Measurements from ENCODE around the gene ART1.

The ART1 gene

DNA sequence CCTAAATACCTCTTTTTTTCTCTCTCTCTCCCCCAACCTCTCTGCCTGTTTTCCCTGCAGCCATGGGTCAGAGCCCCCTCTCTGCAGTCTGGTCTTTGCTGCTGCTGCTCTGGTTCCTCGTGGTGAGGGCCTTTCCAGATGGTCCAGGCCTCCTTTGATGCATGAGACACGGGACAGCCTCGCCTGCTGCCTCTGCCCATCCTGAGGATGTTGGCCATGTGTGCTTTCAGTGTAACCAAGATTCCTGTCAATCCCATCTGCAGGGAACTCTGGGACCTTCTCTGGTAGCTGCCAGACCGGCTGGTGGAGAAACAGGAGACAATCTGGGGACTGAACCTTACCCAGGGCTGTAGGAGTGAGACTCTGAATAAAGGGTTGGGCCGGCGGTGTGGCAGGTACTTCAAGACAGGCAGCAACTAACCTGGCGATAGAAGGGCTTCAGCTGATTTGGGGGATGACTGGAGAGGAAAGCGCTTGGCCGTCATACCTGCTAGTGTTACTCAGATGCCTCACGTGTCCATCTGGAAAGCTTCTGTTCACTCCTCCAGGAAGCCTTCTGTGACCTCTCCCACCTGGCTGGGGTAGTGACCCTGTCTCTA, 19.2 kb downstream of the ART1 start:
- in situ Hi-C loops (cut with MboI; ENCODE audit: low sequenced_read_pairs) = no loop called here

DNA sequence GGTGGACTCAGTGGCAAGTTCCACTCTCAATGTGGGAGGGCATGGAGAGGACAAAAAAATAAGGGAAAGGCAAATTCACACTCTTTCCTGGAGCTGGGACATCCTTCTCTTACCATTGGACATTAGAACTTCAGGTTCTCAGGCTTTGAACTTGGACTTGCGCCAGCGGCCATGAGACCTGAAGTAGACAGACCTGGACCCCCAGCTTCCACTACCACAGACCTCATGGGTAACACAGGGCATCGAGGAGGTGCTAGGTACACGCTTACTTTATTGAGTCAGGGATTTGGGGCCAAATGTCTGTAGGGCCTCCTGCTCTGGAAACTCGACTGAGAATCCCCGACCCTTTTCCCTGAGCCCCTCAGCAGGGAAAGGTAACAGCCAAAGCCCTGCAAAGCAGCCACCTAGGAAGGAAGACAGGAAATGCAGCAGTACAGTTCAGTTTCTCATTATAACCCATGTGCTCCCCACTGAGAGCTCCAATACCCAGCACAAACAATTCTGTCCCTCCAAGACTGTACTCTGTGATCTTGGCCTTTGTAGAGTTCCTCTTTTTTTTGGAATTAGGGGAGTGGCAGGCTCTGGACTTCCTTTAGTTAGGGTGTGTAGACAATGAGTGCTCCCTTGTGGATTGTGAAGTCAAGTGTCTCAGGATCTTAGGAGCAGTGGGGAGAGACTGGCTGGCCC, 20.6 kb downstream of the ART1 start:
- in situ Hi-C loops (cut with MboI; ENCODE audit: low sequenced_read_pairs) = no loop called here

DNA sequence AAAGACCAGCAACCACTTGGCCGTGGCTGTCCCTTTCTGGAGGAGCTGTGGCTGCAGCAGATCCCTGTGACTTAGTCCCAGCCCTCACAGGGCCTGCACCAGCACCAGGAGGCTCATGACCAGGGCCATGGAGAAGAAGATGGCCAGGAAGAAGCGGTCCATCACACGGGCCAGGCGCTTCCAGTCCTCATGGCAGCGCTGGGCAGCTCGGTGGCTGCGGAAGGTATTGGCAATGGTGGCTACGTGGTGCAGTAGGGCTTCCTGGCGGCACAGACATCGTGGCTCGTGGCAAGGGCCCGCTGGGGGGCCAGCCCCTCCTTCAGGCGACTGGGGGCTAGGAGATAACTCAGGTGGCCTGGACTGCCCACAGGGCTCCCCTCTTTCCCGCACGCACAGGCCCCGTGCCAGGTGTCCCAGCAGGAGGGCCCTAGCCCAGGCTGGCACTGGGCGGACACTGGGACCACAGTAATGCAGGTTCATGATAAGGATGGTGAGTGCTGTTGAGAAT, 21.1 kb downstream of the ART1 start:
- in situ Hi-C loops (cut with MboI; ENCODE audit: low sequenced_read_pairs) = no loop called here

DNA sequence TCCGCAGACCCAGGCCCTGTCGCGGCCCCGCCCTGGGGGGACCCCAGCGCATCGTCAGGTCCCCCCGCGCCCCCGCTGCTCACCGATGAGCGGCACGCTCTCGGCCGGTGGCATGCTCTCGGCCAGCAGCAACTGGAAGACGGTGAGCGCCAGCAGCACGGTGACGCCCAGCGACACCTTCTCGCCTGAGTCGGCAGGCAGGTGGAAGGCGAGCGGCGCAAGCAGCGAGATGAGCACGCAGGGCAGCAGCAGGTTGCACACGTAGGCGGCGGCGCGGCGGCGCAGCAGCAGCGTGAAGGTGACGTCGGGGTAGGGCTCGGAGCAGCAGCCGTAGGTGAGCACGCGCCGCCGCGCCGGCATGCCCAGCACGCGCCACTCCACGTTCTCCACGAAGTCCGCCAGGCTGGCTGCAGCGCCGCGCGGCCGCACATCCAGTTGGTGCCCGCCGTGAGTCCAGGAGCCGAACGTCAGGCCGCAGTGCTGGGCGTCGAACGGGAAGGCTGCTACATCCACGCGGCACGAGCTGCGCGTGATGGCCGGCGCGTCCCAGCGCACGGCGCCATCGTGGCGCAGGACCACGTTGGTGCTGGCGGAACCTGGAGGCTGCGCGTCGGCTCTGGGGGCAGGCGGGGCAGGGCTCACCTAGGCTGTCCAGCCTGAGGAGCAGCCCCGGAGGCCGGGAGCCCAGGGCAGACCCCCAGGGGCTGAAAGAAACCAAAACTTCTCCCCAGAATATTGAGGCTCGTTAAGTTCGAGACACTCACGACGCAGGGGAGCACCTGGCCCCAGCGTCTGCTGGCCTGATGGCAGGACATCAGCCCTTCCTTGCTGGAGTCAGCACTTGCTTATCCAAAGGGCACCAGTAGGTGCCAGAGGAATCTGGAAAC, 22.5 kb downstream of the ART1 start:
- in situ Hi-C loops (cut with MboI; ENCODE audit: low sequenced_read_pairs) = no loop called here

DNA sequence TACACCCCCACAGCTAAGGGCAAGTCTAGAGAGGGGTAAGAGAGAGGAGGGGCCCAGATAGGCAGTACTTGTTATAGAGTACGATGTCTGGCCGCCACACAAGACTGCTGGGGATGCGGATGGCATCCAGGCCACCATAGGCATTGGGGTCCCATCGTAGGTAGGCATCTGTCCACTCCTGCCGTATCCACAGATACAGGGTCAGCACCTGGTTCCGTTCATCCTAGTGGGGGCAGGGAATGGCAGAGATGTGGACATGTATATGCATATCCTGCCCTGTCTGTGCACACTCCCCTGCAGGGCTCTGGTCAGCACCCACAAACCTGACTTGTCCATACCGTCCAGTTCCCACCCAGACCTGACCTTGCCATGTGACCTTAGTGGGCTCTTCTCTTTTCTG, 24.2 kb downstream of the ART1 start:
- in situ Hi-C loops (cut with MboI; ENCODE audit: low sequenced_read_pairs) = no loop called here

DNA sequence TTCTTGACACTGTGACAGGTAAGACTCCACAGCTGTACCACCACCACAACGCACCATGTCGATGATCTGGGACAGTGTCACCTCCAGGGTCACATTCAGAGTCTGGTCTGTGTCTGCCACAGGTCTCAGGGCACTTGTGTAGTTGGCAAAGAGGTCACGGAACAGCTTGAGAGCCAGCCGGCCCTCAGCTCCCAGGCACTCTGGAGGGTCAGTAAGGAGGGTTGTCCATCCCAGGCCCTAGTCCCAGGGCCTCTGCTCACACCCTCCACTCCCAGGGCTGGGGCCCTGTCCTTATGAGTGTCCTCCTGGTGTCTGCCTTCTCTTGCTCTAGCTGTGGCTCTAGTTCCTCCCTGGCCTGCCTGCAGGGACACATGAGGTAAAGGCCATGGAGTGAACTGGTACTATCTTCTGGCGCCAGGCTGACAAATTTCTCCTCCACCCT, 24.8 kb downstream of the ART1 start:
- in situ Hi-C loops (cut with MboI; ENCODE audit: low sequenced_read_pairs) = no loop called here

DNA sequence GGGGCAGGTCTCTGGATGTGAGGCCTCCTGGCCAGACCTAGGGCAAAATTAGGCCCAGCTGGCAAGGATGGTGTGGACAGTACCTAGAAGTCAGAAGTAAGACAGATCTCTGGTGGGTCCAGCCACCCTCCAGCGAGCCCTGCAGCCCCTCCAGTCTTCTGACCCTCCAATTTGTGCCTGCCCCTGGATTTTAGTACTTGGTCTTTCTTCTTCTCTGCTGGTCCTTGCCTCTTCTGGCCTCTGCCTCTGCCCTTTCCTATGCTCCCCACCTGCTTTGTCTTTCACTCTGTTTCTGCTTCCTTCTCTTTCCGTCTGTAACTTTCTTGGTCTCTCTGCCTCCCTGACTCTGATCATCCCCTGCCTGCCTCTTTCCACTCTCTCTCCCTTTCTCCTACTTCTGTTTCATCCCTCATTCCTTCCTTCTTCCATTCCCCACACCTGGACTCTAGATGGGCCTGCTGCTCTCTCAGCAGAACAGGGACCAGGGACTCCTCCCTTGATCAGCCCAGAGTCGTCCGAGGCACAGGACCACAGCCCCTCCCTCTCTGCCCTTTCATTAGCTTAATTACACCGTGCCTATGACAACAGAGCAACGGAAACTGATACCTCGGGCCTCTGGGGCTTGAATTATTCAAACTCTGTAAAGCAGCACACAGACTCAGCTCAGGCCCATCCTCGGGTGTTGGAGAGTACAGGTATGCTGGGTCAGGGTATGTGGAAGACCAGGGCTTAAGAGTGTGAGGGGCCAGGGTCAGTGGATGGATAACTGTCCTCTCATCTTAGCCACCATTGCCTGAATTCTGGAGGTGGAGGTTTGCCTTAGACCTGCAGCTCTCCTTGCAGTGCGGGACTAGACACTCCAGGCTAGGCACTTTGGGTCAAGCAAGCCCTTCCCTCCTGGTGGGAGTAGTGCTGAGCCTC, 26.7 kb downstream of the ART1 start, which contains the start of gene CHRNA10:
TSS of gene CHRNA10 (minus strand) at position 51 of the 921 bp plus-strand sequence. CDS start 72 bp downstream, outside the sequence.
- in situ Hi-C loops (cut with MboI; ENCODE audit: low sequenced_read_pairs) = no loop called here

DNA sequence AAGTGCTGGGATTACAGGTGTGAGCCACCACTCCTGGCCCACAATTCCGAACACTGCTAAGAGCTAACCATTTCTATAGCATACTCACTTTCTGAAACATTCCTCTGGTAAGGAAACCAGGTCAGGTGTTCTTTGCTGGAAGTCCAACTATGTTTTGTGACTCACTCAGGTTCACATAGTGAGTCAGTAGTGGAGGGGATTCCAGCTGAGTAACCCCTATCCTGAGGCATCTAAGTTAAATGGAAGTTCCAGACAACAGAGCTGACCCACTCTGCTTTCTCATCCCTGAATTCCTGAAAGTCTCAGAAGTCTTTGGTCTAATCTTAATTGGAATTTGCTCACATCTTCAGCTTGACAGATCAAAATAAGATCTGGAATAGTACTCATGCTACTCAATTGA, 29.3 kb downstream of the ART1 start:
- in situ Hi-C loops (cut with MboI; ENCODE audit: low sequenced_read_pairs) = no loop called here

DNA sequence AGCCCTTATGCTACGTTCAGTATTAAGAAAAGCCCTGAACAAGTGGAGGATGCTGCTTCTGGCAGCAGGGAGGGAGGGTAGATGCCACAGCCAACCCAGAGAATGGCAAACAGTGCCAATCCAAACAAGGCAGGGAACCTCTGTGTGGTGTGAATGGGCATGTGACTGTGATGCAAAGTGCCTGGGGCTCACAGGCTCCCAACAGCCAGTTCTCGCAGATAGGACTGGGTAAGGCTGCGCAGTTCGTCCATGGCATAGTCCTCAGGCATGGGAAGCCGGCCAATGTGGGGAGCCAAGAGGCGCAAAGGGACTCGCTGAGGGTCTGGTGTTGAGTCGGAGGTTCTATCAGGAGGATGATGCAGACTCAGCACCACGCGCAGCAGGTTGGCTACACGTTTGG, 31.0 kb downstream of the ART1 start:
- in situ Hi-C loops (cut with MboI; ENCODE audit: low sequenced_read_pairs) = no loop called here

DNA sequence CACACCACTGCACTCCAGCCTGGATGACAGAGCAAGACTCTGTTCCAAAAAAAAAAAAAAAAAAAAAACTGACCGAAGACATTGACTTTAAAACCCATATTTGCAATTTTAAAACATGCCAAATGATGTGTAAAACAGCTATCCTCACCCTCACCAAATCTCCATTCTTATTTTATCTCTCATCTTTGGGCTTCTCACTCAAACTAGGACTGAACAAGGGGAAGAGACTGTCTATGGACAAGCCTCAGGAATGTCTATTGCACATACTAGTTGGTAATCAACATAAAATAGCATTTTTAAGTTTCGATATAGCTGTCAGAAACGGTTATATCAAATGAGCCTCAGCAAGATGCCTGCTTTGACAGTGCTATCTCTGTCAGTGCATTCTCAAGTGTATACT, 34.1 kb downstream of the ART1 start:
- in situ Hi-C loops (cut with MboI; ENCODE audit: low sequenced_read_pairs) = no loop called here

DNA sequence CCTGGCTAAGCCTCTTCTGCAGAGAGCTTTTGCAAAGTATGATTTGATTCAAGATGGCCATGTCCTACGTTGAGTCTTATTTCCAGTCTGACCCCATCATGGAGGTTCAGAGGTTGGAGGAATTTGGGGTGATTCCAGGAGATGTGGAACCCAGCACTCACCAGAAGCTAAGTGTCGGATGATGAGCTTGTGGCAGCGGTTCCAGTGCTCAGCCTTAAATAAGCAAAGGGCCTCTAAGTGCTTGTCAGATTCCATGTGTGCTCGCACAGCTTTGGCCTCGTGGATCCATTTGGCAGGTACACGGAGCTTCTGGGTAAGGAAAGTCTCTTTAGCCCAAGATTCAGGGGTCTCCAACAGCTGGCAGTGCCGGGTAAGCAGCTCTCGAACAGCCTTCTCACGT, 38.1 kb downstream of the ART1 start:
- in situ Hi-C loops (cut with MboI; ENCODE audit: low sequenced_read_pairs) = no loop called here

DNA sequence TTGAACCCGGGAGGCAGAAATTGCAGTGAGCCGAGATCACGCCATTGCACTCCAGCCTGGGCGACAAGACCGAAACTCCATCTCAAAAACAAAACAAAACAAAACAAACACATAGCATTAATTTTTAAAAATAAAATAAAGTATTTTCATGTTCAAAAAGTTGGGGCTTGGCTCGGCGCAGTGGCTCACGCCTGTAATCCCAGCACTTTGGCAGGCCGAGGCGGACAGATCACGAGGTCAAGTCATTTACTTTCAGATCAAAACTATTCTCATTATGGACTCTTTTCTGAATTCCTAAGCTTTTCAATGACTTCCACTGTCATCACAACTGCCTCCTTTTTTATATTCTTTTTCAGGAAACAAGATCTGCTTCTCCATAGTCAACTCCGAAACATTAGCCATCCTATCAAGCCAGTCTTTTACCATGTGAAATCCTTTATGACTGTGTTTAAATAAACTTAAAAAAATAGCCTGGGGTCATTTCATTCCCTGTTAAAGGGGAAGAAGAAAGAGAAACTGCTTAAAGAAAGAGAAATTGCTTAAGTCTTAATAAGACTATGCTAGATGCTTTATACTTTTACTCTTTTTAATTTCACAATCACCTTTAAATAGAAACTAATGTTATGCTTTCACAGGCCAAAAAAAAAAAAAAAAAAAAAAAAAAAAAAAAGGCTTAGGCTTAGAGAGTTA, 39.3 kb downstream of the ART1 start:
- in situ Hi-C loops (cut with MboI; ENCODE audit: low sequenced_read_pairs) = no loop called here

DNA sequence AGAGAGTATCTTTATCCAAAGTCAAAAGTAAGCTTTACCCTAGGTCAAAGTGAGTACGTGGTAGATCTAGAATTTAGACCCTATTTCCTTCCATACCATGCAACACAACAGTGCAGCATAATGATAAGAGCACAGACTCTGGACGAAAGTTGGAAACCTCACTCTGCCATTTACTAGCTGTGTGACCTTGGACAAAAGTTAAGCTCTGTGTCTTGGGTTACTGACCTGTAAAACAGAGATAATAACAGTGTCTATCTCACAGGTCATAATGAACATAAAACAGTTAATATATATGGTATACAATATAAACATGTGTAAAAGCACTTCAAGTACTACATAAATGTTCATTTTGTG, 39.9 kb downstream of the ART1 start:
- in situ Hi-C loops (cut with MboI; ENCODE audit: low sequenced_read_pairs) = no loop called here

DNA sequence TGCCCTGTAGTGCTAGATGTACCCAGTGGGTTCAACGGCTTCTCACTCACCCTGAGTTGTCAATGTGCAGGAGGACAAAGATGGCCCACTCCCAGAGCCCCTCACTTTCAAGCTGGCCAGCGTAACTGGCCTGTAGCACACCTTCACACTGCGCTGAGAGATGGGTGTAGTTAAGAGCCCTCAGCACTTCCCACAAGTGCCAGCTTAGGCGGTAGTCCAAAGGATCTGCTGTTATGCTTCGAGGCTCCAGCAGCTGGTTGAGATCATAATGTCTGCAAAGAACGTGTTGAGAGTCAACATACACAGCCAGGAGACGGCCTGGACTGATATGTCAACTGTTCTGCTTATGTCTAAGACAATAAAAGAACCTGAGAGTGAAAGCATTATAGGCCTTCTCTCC, 41.0 kb downstream of the ART1 start:
- in situ Hi-C loops (cut with MboI; ENCODE audit: low sequenced_read_pairs) = no loop called here

DNA sequence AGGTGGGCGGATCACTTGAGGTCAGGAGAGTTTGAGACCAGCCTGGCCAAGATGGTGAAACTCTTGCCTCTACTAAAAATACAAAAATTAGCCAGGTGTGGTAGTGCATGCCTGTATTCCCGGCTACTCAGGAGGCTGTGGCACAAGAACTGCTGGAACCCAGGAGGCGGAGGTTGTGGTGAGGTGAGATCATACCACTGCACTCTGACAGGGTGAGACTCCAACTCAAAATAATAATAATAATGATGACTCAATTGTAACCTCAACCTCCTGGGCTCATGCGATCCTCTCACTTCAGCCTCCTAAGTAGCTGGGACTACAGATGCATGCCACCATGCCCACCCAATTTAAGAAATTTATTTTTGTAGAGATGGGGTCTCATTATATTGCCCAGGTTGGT, 41.8 kb downstream of the ART1 start:
- in situ Hi-C loops (cut with MboI; ENCODE audit: low sequenced_read_pairs) = no loop called here

DNA sequence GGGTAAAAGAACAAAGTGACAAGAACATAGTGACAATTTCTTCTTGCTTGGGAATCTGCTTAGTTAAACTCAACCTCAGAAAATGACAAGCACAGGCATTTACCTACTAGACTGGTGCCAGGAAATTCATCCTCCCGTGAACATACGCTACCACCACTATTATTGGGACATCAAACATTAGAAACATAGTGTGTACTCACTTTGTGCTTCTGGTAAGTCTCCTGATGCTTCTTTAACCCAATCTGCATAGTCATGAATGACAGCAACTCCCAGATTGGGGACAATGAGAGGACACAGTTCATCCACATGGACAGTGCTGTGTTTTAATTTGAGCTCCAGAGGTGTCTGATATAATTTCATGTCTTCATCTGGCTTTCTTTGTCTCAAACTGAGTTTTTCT, 55.5 kb downstream of the ART1 start:
- in situ Hi-C loops (cut with MboI; ENCODE audit: low sequenced_read_pairs) = no loop called here

DNA sequence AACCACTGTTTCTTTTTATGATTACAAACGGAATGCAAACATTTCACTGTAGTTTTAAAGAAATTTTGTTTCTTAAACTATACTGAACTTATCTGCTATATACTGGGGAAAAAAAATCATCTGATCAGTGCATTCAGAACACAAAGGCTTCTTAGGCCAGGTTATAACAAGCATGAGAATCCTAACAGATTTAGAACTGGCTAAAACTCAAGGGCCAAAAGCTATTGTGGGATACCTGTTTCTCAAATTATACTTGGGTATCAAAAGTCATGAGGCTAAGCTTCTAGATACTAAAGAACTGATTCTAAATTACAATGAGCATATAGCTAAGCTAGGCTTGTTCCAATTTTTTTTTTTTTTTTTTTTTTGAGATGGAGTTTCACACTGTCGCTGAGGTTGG, 56.0 kb downstream of the ART1 start:
- in situ Hi-C loops (cut with MboI; ENCODE audit: low sequenced_read_pairs) = no loop called here

DNA sequence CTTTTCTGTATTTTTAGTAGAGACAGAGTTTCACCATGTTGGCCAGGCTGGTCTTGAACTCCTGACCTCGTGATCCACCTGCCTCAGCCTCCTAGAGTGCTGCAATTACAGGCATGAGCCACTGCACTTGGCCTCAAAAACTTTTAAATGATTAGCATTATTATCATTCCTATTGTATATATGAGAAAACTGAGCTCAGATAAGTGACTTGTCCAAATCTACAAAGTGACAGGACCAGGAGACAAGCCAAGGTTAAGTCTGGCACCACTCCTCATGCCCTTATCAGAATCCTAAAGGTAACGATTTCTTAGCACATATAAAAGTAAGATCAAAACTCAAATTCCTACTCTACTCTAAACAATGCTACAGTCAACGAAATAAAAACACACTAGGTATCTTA, 58.5 kb downstream of the ART1 start:
- in situ Hi-C loops (cut with MboI; ENCODE audit: low sequenced_read_pairs) = no loop called here

DNA sequence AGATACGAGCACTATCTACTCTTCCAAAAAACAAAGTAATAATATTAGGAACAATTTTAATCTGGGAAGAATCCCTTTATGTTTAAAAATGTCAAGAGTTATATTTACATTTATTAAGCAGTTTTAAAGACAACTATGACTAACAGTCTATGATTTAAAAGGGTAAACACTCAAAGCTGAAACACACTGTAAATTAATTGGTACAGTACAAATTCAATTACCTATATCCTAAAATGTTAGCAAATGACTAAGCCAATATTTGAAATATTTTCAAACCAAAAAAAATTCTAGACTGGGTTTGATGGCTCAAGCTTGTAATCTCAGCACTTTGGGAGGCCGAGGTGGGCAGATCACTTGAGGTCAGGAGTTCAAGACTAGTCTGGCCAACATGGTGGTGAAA, 62.2 kb downstream of the ART1 start:
- in situ Hi-C loops (cut with MboI; ENCODE audit: low sequenced_read_pairs) = no loop called here

DNA sequence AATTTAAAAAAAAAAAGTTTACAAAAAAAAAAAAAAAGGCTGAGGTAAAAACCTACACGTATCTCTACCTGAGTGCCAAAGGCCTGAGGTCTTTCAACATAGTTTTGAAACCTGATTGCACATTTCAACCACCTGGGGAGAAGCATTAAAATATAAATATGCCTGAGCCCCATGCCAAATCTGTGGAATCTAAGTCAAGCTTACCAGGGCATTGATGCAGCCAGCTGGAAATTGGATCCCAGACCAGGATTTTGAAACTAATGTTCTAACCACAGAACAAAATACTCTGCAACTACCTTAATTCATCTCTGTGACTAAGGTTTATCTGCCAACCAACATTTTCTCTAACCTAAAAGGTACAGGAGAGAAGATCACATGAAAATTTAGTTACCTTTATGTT, 65.0 kb downstream of the ART1 start:
- in situ Hi-C loops (cut with MboI; ENCODE audit: low sequenced_read_pairs) = no loop called here
